ACHN (cell line): ENCODE results near the gene PLVAP.

ENCODE experiments used
- DNase-seq: peaks from one replicate; pipeline ENCODE4 v3.0.0-alpha.2; 2015
- in situ Hi-C: cut with HindIII; loops from 2 replicates; pipeline ENCODE4 v1.10.0; 2017; ENCODE audit warnings: low sequenced_read_pairs, low pct_ligation_motif_present, low pct_unique_long_range_greater_than_20kb

PLVAP gene

GRCh38 chr19:17376935-17377600 is at the start of gene PLVAP:
TSS of gene PLVAP (minus strand) at chr19:17377342. CDS start at chr19:17377288, 54 bp downstream.
- DNase-seq, result no peak
- in situ Hi-C loops, result no loop called here

GRCh38 chr19:17424743-17425365 is 47.7 kb upstream of the PLVAP start:
- DNase-seq, result no peak
- in situ Hi-C loops, result no loop called here

- in situ Hi-C loops, result no loop called here
Measured at GRCh38 chr19:17423429-17424208, 46.5 kb upstream of the PLVAP start.

GRCh38 chr19:17421942-17422341 is 44.8 kb upstream of the PLVAP start:
- no peak for DNase-seq
- in situ Hi-C loops, result no loop called here

More at GRCh38 chr19:17423429-17424208, 46.5 kb upstream of the PLVAP start:
- no peak for DNase-seq

- peak; percentile 19 for DNase-seq
- in situ Hi-C loops, result no loop called here
Measured at GRCh38 chr19:17420475-17420924, 43.4 kb upstream of the PLVAP start.

- DNase-seq, result peak; percentile 98
- in situ Hi-C loops, result no loop called here
Measured at GRCh38 chr19:17419621-17420474, 42.7 kb upstream of the PLVAP start, which contains the start of gene MVB12A. TSS of gene MVB12A (plus strand) at chr19:17420047. CDS start at chr19:17420136, 89 bp downstream.

- in situ Hi-C loops, result no loop called here
- DNase-seq, result no peak
Measured at GRCh38 chr19:17419154-17419620, 42.0 kb upstream of the PLVAP start.

- DNase-seq, result no peak
- in situ Hi-C loops, result no loop called here
Measured at GRCh38 chr19:17418710-17419109, 41.6 kb upstream of the PLVAP start.

- in situ Hi-C loops, result no loop called here
- DNase-seq, result no peak
Measured at GRCh38 chr19:17415121-17415520, 38.0 kb upstream of the PLVAP start.

GRCh38 chr19:17414097-17414496 is 37.0 kb upstream of the PLVAP start:
- no peak for DNase-seq
- in situ Hi-C loops, result no loop called here

- no peak for DNase-seq
- in situ Hi-C loops, result no loop called here
Measured at GRCh38 chr19:17411801-17412200, 34.7 kb upstream of the PLVAP start.

GRCh38 chr19:17409990-17410389 is 32.8 kb upstream of the PLVAP start:
- in situ Hi-C loops, result no loop called here
- DNase-seq, result no peak

GRCh38 chr19:17406887-17407196 is 29.7 kb upstream of the PLVAP start:
- DNase-seq, result no peak
- in situ Hi-C loops, result no loop called here

- DNase-seq, result no peak
Measured at GRCh38 chr19:17406046-17406886, 29.1 kb upstream of the PLVAP start.

GRCh38 chr19:17405250-17406045 is 28.3 kb upstream of the PLVAP start, which contains the start of gene BST2:
TSS of gene BST2 (minus strand) at chr19:17405630. CDS start at chr19:17405575, 55 bp downstream.
- DNase-seq, result peak; percentile 34
- in situ Hi-C loops, result no loop called here

More at GRCh38 chr19:17406046-17406886, 29.1 kb upstream of the PLVAP start:
- in situ Hi-C loops, result no loop called here

- in situ Hi-C loops, result no loop called here
- no peak for DNase-seq
Measured at GRCh38 chr19:17404621-17405249, 27.6 kb upstream of the PLVAP start.
